ENCODE measurements around the gene LSM2. TPM values are rescaled to one million over a fixed set of nuclear protein-coding genes. Genes with fewer than 3 reads are reported as not detected.

LSM2 gene
- total and polyA plus RNA-seq, 9 of the 15 experiments (the other 6 are each of a cell fraction or from before 2014, with no cell fraction given), result 154 to 407 (median 223) TPM

GRCh38 chr6:31768363-31769257 lies 38.2 kb downstream of the LSM2 start (continued):
- TF ChIP-seq ZNF764 (CRISPR knock-in tag; IDR thresholded peaks at IDR 0.05; ENCODE audit: low read depth), result no peak
- TF ChIP-seq ZBED1 (IDR thresholded peaks at IDR 0.05), result no peak
- TF ChIP-seq EHMT2 (IDR thresholded peaks at IDR 0.05), result 0 out of 2 replicates have a peak, but pooled peaks have one; percentile 7
- peak; percentile 41; the same call in 1 of the 2 replicates for TF ChIP-seq ZNF589 (CRISPR knock-in tag; IDR thresholded peaks at IDR 0.05; ENCODE audit: low read depth)
- 0 out of 6 replicates have a peak, but pooled peaks of 1 of the 3 experiments have one; percentile 27 for TF ChIP-seq ZBTB11 (CRISPR knock-in tag; IDR thresholded peaks at IDR 0.05)
- TF ChIP-seq CREB3 (tag; conservative IDR thresholded peaks at IDR 0.05; ENCODE audit: low read depth), result no peak
- TF ChIP-seq THAP7 (CRISPR knock-in tag; IDR thresholded peaks at IDR 0.05), result no peak
- TF ChIP-seq ZC3H11A (IDR thresholded peaks at IDR 0.05; ENCODE audit: low read depth, low read length), result no peak
- no peak for TF ChIP-seq MYC (IDR thresholded peaks at IDR 0.05; ENCODE audit: low read depth, low read length)
- 0 out of 2 replicates have a peak, but pooled peaks have one; percentile 33 for TF ChIP-seq MYC (CRISPR knock-in tag; IDR thresholded peaks at IDR 0.05; ENCODE audit: borderline replicate concordance, low read depth)
- no peak for TF ChIP-seq CTBP1 (IDR thresholded peaks at IDR 0.05; ENCODE audit: borderline replicate concordance)
- TF ChIP-seq BRF1 (IDR thresholded peaks at IDR 0.05; ENCODE audit: borderline replicate concordance, extremely low read depth, insufficient read length), result no peak
- no peak for TF ChIP-seq TOE1 (IDR thresholded peaks at IDR 0.05; ENCODE audit: borderline replicate concordance)
- TF ChIP-seq TOE1 (CRISPR knock-in tag; IDR thresholded peaks at IDR 0.05; ENCODE audit: borderline replicate concordance, low read depth), result 0 out of 2 replicates have a peak, but pooled peaks have one; percentile 83
- no peak for TF ChIP-seq STAG1 (CRISPR knock-in tag; IDR thresholded peaks at IDR 0.05; ENCODE audit: borderline replicate concordance)
- peak; percentile 7; the same call in 1 of the 2 replicates for TF ChIP-seq HOXB6 (CRISPR knock-in tag; IDR thresholded peaks at IDR 0.05; ENCODE audit: borderline replicate concordance)
- TF ChIP-seq CCNT2 (IDR thresholded peaks at IDR 0.05; ENCODE audit: borderline replicate concordance, extremely low read depth, insufficient read length, low read depth, low read length), result no peak
- no peak for TF ChIP-seq ZNF436 (CRISPR knock-in tag; IDR thresholded peaks at IDR 0.05)
- TF ChIP-seq PTTG1 (tag; IDR thresholded peaks at IDR 0.05; ENCODE audit: low read depth), result no peak
